Amniotic stem cell (primary cell): Measurements from ENCODE around the gene FBXO42.

Source experiments
- DNase-seq: peaks from one replicate; lab custom pipeline; 2025; lab: John Stamatoyannopoulos, UW

Gene FBXO42

DNA sequence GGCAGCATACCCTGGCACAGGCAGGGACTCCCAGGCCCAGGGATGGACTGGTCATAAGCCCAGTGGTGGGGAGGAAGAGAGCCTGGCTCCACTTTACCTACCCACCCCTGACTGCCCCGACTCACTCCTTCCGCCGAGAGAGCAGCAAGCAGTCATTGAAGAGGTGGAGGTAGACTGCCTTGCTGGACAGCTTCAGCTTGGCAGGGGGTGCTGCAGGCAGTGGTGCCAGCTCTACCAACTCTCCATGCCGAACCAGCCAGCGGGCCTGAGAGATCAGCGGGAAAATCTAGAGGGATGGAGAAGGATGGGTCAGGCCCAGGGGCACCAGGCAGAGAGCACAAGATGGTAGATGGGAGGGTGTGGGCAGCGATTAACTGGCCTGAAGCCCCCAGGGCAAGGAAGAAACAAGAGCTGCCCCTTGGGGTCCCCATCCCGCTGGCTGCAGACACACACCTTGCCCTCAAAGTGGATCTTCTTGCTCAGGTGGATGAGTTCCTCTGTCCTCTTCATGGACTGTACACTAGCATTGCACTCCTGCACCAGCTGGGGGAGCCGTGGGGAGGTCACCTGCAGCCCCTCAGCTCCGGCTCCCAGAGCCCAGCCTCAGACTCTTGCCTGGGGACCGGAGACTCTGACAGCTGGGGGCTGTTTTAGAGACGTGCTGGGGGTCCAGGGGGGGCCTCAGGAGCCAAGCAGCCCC is 147.5 kb downstream of the FBXO42 start:
- DNase-seq: no peak

DNA sequence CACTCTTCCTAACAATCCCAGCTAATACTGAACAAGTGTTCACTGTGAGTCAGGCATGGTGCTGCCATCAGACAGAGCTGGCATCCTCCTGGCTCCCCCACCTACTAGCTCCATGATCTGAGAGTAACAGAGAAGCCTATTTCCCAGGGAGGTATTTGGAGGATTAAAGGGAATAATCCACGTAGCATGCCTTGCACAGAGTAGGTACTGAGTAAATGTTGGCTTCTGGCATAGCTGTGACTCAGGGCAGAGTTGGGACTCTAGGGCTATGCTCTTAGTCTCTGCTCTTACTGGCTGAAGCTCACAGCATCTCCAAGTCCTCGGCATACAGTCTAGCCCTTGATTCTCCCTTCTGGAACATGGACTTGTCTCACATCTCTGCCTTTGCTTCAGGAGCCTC is 148.1 kb downstream of the FBXO42 start:
- DNase-seq: no peak

DNA sequence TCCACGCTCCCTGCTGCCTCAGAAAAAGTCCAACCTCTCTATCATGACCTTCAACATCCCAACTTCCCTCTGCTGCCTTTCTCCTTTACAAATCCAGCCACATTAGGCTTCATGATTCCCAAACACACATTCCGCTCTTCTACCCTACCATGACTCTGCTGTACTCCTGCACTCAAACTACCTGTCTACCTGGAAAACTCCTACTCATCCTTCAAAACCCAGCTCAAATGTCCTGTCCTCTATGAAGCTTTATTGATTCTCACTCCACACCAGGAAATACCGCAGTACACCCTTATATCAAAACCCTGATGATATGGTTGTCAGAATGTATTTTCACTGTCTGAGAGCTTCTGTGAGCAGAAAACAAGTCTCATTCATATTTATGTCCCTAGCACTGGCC is 148.7 kb downstream of the FBXO42 start:
- no peak for DNase-seq

DNA sequence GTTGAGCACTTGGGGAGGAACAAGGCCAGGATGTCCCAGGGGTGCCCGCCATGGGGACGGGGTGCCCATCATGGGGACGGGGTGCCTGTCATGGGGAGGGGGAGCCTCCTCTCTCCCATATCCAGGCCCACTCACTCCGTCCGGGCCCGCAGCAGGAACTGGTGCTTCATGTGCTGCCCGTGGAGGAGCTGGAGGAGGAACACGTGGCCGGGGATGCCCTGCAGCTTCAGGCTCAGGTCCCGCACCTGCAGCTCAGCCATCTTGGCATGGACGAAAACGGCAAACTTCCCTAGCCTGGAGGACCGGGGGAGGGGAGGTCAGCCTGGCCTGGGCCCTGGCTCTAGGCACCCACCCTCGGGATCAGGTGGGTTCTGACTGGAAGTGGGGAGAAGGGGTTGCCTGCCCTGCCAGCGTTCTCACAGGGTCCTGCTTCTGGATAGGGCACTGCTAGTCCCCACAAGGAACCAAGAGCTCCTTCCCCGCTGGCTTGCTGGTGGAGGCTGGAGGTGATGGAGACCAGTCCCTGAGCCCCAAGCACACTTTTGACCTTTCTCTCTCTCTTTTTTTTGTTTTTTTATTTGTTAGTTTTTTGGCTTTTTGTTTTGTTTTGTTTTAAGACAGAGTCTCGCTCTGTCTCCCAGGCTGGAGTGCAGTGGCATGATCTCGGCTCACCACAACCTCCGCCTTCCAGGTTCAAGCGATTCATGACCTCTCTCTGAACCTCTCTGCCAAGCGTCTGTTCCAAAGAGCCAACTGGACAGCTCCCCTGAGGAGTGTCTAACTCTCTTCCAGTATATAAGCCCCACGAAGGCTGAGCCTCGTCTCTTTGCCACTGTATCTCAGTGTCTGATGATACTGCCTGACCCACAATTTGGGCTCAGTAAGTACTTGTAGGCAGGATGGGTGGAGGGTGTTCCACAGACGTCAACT is 149.7 kb downstream of the FBXO42 start:
- DNase-seq: no peak

DNA sequence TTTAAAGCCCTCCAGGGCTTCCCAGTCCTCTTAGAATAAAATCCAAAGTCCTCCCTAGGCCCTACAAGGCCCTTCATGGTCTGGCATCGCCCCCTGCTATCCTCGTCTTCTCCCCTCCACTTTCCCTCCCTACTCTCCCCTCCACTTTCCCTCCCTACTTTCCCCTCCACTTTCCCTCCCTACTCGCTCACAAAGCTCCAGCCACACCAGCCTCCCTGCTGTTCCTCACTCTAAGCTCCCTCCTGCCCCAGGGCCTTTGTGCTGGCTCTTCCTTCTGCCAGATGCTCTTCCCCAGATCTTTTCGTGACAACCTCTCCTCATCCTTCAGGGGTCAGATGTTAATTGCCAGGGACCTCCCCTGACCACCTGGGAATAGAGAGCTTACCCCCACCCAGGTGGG is 152.6 kb downstream of the FBXO42 start:
- no peak for DNase-seq

DNA sequence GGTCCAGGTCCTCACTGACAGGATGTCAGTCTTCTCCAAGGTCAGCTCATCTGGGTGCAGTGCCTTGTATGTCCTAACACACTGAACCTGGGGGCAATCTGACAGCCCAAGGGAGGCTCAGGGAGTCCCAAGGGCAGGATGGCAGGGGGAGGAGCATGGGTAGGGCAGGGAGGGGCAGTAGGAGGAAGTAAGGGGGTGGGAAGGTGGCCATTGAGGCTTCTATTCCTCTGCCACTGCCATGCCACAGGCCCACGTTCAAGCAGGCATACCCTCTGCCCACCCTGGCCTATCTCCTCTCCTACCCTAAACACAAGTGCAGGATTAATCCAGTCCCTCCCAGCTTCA is 153.2 kb downstream of the FBXO42 start:
- DNase-seq: no peak

DNA sequence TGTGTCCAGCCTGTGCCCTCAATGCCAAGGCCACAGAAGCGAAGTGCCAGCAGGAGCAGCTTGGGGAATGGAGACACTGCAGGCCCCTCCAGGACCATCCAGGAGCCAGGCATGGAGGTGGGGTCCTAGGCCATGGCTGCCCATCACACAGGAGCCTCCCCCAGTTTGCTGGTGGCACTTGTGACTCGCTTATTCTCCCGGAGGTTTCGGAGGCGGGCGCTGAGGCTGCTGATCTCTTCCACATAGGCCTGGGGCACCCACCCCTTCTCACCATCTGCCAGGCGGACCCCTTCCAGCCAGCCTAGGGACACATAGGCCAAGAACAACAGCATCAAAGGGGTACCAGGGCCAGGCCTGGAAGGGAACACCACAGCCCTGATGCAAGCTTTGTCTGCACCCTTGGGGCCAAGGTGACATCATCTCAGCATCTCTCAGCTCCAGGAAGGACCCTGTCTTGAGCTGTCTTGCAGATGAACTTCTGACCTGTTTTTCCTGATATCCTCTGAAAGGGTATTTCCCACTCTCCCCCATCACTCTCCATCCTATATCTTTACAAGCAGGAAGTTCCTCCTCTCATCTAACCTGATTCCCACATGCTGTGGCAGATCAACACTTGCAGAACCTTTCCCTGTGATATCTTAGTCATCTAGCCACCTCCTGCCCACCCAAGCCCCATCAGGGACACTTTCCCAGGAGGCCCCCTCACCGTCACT is 153.7 kb downstream of the FBXO42 start:
- no peak for DNase-seq

DNA sequence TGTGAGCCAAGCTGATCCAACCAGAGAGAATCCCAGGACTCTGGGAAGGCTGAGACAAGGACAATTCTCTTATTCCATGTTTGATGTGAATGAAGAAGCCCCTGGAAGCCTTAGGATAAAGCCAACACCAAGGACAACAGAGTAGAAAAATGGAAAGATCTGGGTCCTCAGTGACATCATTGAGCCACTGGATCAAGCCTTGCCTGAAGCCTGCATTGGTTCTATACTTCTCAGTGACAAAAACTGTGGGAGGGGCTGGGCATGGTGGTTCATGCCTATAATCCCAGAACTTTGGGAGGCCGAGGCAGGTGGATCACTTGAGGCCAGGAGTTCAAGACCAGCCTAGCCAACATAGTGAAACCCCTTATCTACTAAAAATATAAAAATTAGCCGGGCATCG is 155.4 kb downstream of the FBXO42 start:
- DNase-seq: no peak
